ENCODE measurements around the gene MAB21L4.

The MAB21L4 gene

DNA sequence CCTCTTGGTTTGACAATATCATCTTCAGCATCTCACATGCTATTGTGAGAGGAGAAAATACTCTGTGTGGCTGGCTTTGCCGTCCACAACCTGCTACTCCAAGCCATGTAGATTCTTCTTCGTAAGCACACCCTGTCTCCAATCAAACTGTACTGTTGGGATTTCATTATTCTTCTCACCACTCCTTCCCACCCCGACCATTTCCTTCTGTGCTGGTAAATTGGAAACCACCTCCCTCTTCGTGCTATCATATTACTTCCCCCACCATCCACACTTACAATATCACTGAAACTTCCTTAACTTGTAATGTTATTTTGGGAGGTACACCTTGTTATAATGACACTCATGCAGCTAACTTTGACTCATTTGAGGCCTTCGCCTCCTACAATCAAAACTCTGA, 30.6 kb downstream of the MAB21L4 start:
- TF ChIP-seq, protein P1, sequence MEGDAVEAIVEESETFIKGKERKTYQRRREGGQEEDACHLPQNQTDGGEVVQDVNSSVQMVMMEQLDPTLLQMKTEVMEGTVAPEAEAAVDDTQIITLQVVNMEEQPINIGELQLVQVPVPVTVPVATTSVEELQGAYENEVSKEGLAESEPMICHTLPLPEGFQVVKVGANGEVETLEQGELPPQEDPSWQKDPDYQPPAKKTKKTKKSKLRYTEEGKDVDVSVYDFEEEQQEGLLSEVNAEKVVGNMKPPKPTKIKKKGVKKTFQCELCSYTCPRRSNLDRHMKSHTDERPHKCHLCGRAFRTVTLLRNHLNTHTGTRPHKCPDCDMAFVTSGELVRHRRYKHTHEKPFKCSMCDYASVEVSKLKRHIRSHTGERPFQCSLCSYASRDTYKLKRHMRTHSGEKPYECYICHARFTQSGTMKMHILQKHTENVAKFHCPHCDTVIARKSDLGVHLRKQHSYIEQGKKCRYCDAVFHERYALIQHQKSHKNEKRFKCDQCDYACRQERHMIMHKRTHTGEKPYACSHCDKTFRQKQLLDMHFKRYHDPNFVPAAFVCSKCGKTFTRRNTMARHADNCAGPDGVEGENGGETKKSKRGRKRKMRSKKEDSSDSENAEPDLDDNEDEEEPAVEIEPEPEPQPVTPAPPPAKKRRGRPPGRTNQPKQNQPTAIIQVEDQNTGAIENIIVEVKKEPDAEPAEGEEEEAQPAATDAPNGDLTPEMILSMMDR (IDR thresholded peaks at IDR 0.05): no peak
- no peak for TF ChIP-seq ZFX (IDR thresholded peaks at IDR 0.05; ENCODE audit: borderline replicate concordance)
- no peak overlapping the region for H3K27ac ChIP-seq

DNA sequence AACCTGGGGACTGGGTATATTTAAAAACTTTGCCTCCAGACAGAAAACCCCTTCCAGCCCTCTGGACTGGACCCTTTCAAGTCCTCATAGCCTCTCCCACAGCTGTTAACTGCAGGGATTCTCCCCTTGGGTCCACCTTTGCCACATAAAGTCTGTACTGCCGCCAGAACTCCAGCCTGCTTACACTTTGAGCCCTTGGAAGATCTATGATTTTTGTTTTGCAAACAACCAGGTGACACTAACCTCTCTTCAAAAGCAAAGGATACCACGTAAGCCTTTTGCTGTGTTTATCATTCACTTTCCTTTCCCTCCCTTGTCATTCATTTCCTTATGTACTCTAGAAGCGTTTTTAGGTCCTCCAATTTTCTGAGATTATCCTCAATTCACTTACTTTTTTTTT, 31.5 kb downstream of the MAB21L4 start:
- TF ChIP-seq, protein P1 (IDR thresholded peaks at IDR 0.05): no peak
- no peak for TF ChIP-seq ZFX (IDR thresholded peaks at IDR 0.05; ENCODE audit: borderline replicate concordance)

DNA sequence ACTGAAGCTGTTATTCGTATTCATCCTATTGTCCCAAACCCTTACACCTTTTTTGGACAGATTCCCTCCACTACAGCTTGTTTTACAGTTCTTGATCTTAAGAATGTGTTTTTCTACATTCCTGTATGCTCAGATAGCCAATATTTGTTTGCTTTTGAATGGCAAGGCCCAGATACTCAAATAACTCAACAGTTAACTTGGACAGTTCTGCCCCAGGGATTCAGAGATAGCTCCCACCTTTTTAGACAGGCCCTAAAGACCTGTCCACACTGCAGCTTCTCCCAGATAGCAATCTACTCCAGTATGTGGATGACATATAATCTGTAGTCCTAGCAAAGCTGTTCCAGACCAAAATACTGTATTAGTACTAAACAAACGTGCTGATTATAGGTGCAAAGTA, 34.4 kb downstream of the MAB21L4 start:
- no peak overlapping the region for H3K27ac ChIP-seq
- no peak for TF ChIP-seq ZFX (IDR thresholded peaks at IDR 0.05; ENCODE audit: borderline replicate concordance)
- TF ChIP-seq, protein P1 (IDR thresholded peaks at IDR 0.05): no peak

More for the DNA sequence above, 31.5 kb downstream of the MAB21L4 start:
- H3K27ac ChIP-seq: no peak overlapping the region

DNA sequence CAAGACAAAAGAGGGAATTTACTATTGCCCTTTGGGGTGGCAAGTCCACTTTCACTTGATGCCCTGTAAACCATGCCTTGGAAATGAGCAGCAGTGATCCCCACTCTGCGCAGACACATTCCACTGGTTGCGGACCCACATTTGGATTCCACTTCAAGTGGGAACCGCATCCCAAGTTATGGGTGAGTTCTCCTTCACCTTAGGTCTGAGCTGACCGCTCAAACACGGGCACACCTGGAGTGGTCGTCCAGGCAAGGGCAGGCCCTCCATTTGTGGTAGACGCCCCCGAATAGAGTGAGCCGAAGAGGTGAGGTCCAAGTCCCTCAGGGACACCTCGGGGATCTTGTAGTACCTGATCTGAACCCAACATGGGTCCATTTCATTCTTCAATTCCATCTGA, 37.1 kb downstream of the MAB21L4 start:
- no peak overlapping the region for H3K27ac ChIP-seq
- TF ChIP-seq ZFX (IDR thresholded peaks at IDR 0.05; ENCODE audit: borderline replicate concordance): no peak
- TF ChIP-seq, protein P1 (IDR thresholded peaks at IDR 0.05): no peak

DNA sequence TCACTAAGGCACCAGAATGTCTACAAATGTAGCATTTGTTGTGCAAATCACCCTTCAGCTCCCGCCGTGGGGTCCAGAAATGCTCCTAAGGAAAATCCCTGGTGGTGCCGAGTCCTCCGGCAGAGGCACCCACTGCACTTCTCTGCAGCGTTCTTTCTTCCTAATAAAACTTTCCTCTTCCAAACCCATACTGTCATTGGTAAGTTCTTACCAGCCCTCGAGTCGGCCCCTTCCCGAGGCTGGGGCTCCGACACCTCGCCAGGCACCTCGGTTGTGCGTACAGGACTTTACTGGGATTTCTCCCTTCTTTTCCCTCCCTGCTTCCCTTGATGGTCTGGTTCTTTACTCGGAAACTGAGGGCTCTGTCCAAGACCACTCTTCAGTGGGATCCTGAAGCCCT, 37.6 kb downstream of the MAB21L4 start:
- no peak overlapping the region for H3K27ac ChIP-seq
- no peak for TF ChIP-seq ZFX (IDR thresholded peaks at IDR 0.05; ENCODE audit: borderline replicate concordance)

DNA sequence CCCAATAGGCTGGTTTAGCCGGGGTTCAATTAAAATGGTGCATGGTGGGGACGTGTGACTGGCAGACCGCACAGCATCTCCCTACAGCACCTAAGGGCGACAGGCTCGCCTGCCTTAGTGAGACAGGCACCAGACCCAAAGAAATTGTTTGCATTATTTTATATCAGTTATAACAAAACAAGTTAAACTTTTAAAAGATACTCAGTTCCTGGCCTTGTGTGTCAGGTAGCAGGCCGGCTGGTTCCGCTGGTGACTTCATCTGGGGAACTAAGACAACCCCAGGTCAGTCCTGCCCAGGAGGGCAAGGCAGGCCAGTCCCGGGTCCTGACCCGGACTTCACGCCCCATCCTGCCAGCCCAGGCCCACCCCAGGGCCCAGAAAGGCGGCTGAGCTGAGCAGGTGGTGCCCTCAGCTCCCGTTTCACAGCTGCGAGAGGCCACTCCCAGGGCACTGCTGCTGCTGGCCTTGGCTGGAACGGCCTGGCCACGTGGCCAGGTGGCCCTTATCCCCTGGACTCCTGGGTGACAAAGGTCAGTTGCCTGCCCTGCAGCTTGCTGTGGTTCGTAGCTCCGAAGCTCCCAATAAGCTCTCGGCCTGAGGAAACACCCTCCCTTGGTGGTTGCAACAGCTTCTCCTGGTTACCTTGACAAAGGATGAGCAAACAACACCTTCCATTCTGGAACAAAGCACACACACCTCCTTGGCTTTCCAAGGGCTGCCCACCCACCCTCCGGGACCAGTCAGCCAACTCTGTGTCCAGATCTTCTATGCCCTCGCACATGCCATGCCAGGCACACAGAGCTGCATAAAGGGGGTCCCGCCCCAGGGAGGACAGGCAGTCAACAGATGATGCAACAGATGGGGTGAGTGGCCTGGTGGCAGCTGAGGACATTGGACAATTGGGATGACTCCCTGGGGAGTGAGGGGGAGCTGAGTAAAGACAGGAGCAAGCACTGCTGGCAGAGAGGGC, 38.6 kb downstream of the MAB21L4 start:
- no peak overlapping the region for H3K27ac ChIP-seq
- TF ChIP-seq, protein P1 (IDR thresholded peaks at IDR 0.05): no peak
- no peak for TF ChIP-seq ZFX (IDR thresholded peaks at IDR 0.05; ENCODE audit: borderline replicate concordance)

DNA sequence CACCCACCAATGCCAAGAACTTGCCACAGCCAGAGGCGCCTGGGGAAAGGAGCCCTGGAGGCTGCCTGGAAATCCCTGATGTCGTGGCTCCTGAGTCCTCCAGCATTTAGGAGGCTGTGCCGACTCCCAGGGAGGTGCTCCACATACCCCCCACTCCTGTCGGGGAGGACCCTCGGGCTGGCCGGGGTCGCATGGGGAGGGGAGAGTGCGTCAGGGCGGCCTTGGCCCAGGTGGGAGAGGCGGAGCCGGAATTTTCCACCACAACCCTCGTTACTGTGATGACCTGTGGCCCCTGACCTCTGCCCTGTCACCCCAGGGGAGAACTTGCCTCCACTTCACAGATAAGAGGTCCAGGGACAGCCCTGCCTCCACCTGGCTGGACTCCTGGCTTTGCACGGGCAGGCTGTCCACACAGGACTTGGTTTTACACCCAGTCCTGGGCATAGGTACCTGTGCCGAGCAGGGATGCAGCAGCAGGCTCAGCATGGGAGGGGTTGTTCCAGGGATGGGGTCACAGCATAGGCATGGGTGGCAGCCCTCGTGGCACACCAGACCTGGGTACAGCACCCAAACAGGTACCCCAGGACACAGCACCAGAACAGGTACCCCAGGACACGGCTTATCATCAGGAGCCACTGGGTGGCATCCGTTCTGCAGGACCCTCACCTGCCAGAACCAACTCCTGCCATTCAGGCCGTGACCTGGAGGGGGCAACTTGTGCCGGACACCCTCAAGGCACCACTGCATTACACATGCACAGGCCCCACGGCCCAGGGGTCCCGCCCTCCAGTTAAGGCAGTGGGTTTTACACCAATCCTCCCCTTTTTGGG, 39.6 kb downstream of the MAB21L4 start:
- TF ChIP-seq, protein P1 (IDR thresholded peaks at IDR 0.05): no peak
- H3K27ac ChIP-seq: no peak overlapping the region

Data from 22Rv1 (cell line).